Neutrophil (primary cell): Measurements from ENCODE around the gene MYO1E.
A peak's percentile ranks its signal among the peaks of the same experiment; 100 is the strongest.

Experiments
- H3K27ac ChIP-seq: fragments of 200-600 bp; sonication (generic); 2 replicates; pipeline ENCODE4 v1.5.1; 2016; ENCODE audit warnings: mild to moderate bottlenecking, moderate library complexity
- H3K27me3 ChIP-seq: fragments of 200-600 bp; sonication (generic); 2 replicates; pipeline ENCODE4 v1.6.0; 2016; ENCODE audit warnings: mild to moderate bottlenecking
- H3K36me3 ChIP-seq: fragments of 200-600 bp; sonication (generic); 2 replicates; pipeline ENCODE4 v1.5.1; 2017
- H3K4me1 ChIP-seq, 2 experiments: fragments of 200-600 bp in 1 of 2; sonication (generic) in 1 of 2; 1 replicate in 1 of 2; 2 replicates in 1 of 2; pipeline versions ENCODE4 v1.5.1 to v1.6.1; 2013 to 2016; ENCODE audit warnings: low read depth in 1 of 2, low read length in 1 of 2, mild to moderate bottlenecking in 1 of 2, moderate library complexity in 1 of 2; ENCODE audit not compliant: control insufficient read depth in 1 of 2, insufficient read depth in 1 of 2
- H3K4me3 ChIP-seq, 2 experiments: fragments of 200-600 bp in 1 of 2; sonication (generic) in 1 of 2; 1 replicate in 1 of 2; 2 replicates in 1 of 2; pipeline ENCODE4 v1.5.1; 2013 to 2016; ENCODE audit warnings: low read depth in 1 of 2, low read length in 1 of 2, mild to moderate bottlenecking in 1 of 2, moderate library complexity in 1 of 2
- H3K9me3 ChIP-seq: fragments of 200-600 bp; sonication (generic); 2 replicates; pipeline ENCODE4 v1.5.1; 2016
- TF ChIP-seq, protein P1 (sequence below): fragments of 200-600 bp; sonication (generic); IDR thresholded peaks from 2 replicates; pipeline ENCODE4 v1.5.1; 2016; ENCODE audit warnings: antibody characterized with exemption

The MYO1E gene

DNA sequence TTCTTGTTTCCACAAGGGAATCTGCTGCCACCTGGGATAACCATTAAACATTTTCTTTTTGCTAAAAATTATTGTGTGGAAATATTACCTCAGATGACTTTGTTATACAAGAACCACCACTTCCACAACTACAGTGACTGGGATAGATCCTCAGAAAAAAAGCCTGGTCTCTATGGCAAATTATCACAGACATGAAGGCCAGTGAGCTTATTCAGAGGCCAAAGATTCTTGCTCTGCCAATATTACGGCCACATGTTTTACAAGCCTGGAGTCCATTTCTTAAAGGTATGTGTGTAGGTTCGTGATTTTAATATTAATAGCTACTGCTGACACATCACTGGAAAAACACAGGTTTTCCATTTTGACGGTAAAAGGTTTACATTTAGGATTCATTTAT is 73.8 kb downstream of the MYO1E start:
- TF ChIP-seq, protein P1, sequence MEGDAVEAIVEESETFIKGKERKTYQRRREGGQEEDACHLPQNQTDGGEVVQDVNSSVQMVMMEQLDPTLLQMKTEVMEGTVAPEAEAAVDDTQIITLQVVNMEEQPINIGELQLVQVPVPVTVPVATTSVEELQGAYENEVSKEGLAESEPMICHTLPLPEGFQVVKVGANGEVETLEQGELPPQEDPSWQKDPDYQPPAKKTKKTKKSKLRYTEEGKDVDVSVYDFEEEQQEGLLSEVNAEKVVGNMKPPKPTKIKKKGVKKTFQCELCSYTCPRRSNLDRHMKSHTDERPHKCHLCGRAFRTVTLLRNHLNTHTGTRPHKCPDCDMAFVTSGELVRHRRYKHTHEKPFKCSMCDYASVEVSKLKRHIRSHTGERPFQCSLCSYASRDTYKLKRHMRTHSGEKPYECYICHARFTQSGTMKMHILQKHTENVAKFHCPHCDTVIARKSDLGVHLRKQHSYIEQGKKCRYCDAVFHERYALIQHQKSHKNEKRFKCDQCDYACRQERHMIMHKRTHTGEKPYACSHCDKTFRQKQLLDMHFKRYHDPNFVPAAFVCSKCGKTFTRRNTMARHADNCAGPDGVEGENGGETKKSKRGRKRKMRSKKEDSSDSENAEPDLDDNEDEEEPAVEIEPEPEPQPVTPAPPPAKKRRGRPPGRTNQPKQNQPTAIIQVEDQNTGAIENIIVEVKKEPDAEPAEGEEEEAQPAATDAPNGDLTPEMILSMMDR: no peak
- peaks cover 36% of the 10 kb centered on the region for H3K27me3 ChIP-seq
- no peaks in the 10 kb centered on the region for H3K9me3 ChIP-seq
- H3K4me1 ChIP-seq: peaks cover 61 to 64% of the 10 kb centered on the region in 2 experiments
- no peak overlapping the region for H3K4me3 ChIP-seq
- no peaks in the 10 kb centered on the region for H3K36me3 ChIP-seq
- peak overlapping the region; percentile 73 for H3K27ac ChIP-seq

DNA sequence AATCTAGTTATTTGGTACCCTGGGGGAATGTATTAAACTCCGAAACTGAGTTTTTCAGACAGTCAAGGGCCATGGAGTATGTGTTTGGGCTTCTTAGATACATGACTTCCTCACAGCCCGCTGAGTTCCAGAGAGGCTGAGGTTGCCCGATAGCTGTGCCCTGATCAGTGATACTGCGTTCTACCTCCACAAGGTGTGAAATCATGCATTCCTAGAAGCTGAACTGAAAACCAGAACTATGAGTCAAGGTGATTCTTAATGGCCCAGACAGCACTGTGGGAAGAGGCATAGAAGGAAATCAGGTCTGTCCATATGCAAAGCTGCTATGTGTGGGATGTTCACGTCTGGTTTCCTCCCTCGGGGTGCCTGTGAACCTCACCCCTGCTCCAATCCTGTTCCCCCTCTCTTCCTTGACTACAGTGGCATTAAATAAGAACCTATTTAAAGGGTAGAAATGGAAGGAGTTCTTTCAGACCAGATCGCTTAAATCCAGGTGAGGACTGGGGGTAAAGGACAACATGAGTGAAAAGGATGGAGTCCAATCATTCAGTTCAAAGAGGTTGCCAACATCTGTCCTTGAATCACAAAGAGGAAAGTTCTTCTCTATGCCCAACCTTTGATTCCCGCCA is 74.3 kb downstream of the MYO1E start:
- peaks cover 61 to 64% of the 10 kb centered on the region in 2 experiments for H3K4me1 ChIP-seq
- H3K4me3 ChIP-seq: no peak overlapping the region
- peak overlapping the region; percentile 73 for H3K27ac ChIP-seq
- peaks cover 37% of the 10 kb centered on the region for H3K27me3 ChIP-seq
- H3K36me3 ChIP-seq: no peaks in the 10 kb centered on the region
- no peaks in the 10 kb centered on the region for H3K9me3 ChIP-seq
- TF ChIP-seq, protein P1: no peak

DNA sequence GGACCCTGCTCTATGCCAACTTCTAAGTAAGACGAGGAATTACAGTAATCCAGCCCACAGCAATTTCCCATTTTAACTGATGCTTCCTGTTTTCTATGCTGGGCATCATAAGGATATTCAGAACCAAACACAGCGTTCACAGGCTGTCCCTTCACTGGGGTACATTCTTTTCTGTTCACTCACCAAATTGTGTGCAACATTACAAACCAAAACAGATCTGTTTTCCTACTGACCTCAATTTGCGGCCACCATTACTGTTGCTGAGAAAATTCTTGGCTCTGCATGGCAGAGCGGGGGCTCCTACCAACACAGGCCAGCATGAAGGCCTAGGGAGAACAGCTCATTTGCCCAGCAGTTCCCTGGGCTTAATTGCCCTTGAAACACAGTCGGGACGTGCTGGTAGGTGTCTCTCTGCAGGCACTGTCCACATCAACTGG is 76.5 kb downstream of the MYO1E start:
- TF ChIP-seq, protein P1: no peak
- no peaks in the 10 kb centered on the region for H3K9me3 ChIP-seq
- no peaks in the 10 kb centered on the region for H3K36me3 ChIP-seq
- H3K4me3 ChIP-seq: no peak overlapping the region
- peak overlapping the region; percentile 62 for H3K27ac ChIP-seq
- peaks cover 57 to 59% of the 10 kb centered on the region in 2 experiments for H3K4me1 ChIP-seq
- H3K27me3 ChIP-seq: peaks cover 43% of the 10 kb centered on the region

DNA sequence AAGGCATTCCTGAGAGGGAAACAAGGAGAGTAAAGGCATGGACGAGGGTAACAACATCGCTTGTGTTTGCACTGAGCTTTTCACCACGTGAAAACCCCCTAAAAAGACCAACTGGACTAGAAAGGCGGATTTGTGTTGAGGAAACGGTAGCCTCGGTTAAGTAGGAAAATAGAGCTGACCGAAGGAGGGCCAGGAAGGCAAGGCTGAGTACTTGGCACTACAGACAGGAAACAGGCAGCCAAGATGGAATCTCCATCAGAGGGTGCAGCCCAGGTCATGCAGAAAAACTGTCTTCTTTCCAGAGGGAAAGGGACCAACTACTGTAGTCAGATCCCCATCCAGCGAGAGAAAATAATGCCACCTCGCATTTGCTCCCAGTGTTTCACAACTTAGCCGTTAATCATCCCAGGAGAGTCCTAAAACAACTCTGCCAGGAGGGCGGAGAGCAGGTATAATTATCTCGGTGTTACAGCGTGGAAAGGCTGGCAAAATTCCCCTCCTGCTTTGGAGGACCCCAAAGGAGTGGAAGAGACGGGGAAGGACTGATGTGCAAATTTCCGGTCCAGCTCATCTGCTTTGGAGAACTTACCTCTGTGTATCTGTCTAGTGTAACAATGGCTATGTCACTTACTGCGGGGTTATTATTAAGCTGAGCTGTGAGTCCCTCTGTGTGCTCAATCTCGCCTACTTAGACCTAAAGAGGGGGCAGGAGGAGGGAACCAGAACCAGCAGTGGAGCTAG is 77.2 kb downstream of the MYO1E start:
- TF ChIP-seq, protein P1: no peak
- H3K27ac ChIP-seq: peak overlapping the region; percentile 62
- H3K4me3 ChIP-seq: no peak overlapping the region
- H3K4me1 ChIP-seq: peaks cover 50 to 51% of the 10 kb centered on the region in 2 experiments
- H3K27me3 ChIP-seq: peaks cover 51% of the 10 kb centered on the region
- no peaks in the 10 kb centered on the region for H3K9me3 ChIP-seq
- no peaks in the 10 kb centered on the region for H3K36me3 ChIP-seq

DNA sequence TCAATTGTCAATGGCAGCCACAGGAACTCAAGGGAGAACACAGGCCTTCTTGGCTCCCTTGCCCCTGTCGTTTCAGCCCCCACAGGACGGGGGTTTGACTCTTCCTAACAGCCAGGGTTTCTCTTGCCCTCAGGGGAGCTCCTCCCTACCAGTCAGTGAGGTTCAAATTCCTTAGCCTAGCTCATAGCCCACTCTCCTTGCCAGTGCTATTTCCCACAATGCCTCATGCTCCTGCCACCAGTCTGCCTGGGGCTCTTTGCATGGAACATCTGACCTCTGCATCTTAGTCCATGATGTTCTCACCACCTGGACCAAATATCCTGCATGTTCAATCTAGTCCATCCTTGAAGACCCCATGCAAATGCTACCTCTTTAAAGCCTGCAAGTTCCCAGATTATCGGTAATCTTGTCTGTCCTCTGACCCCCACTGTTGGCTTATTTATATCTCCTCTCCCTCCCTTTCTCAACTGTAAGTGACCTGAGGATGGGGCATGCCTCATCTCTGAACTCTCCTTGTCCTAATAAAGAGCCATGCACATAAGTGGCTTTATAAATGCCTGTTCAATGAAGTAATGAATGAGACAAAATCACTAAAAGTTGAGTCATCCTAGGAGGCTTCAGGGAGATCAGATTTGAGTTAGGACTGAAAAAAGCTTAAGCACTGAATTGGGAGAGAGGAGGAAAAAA is 78.0 kb downstream of the MYO1E start:
- no peak overlapping the region for H3K27ac ChIP-seq

More for the DNA sequence above, 78.0 kb downstream of the MYO1E start:
- Histone ChIP-seq H3K4me3 (no peak overlapping the region), H3K9me3 (no peaks in the 10 kb centered on the region), H3K36me3 (no peaks in the 10 kb centered on the region), H3K4me1 (peaks cover 43 to 44% of the 10 kb centered on the region in 2 experiments), H3K27me3 (peaks cover 58% of the 10 kb centered on the region)
- TF ChIP-seq, protein P1: no peak
